ENCODE results near the gene MRPS18C. TPM values are rescaled to one million over a fixed set of nuclear protein-coding genes. Genes with fewer than 3 reads are reported as not detected.
"Not testable (repeated sequence)": the region's sequence is repeated elsewhere in the genome, so short reads cannot be mapped to it uniquely, and the experiment has no call there.

The MRPS18C gene
- total RNA-seq, 4 donors from 2014 or later, result 16.8 to 34.1 (median 21.3) TPM

- Histone ChIP-seq H3K27ac (no peak overlapping the region), H3K36me3 (no peaks in the 10 kb centered on the region), H3K4me1 (no peaks in the 10 kb centered on the region), H3K9me3 (no peaks in the 10 kb centered on the region), H3K27me3 (no peaks in the 10 kb centered on the region), H3K4me3 (no peak overlapping the region)
- WGBS, result 89% methylated on average over 1 of the region's 1 CpG
- no peak for DNase-seq (ENCODE audit: low spot score in 2 of 2)
- no peak for TF ChIP-seq EP300 (IDR thresholded peaks at IDR 0.05)
- no peak for TF ChIP-seq CTCF (IDR thresholded peaks at IDR 0.05)
- TF ChIP-seq POLR2AphosphoS5 (IDR thresholded peaks at IDR 0.05), result no peak
- TF ChIP-seq POLR2A (IDR thresholded peaks at IDR 0.05), result no peak
Observed at GRCh38 chr4:83498187-83498586, 42.3 kb downstream of the MRPS18C start.

GRCh38 chr4:83501671-83502070, 45.8 kb downstream of the MRPS18C start:
- WGBS, result 92% methylated on average over 3 of the region's 3 CpGs
- H3K27ac ChIP-seq; H3K27me3 ChIP-seq; H3K36me3 ChIP-seq; H3K4me1 ChIP-seq; DNase-seq (ENCODE audit: low spot score in 2 of 2); H3K9me3 ChIP-seq; H3K4me3 ChIP-seq: not testable (repeated sequence)

- Histone ChIP-seq H3K36me3 (no peaks in the 10 kb centered on the region), H3K9me3 (no peaks in the 10 kb centered on the region), H3K27me3 (no peaks in the 10 kb centered on the region), H3K4me3 (no peak overlapping the region), H3K4me1 (no peaks in the 10 kb centered on the region), H3K27ac (no peak overlapping the region)
- TF ChIP-seq CTCF (IDR thresholded peaks at IDR 0.05), result no peak
- TF ChIP-seq POLR2A (IDR thresholded peaks at IDR 0.05), result no peak
- TF ChIP-seq POLR2AphosphoS5 (IDR thresholded peaks at IDR 0.05), result no peak
- DNase-seq (ENCODE audit: low spot score in 2 of 2), result no peak
Observed at GRCh38 chr4:83503974-83504373, 48.1 kb downstream of the MRPS18C start.

- no peaks in the 10 kb centered on the region for H3K9me3 ChIP-seq
- DNase-seq (ENCODE audit: low spot score in 2 of 2), result no peak
- H3K36me3 ChIP-seq, result no peaks in the 10 kb centered on the region
- H3K27me3 ChIP-seq, result no peaks in the 10 kb centered on the region
- H3K4me3 ChIP-seq, result no peak overlapping the region
- H3K27ac ChIP-seq, result no peak overlapping the region
- no peak for TF ChIP-seq POLR2A (IDR thresholded peaks at IDR 0.05)
- TF ChIP-seq POLR2AphosphoS5 (IDR thresholded peaks at IDR 0.05), result no peak
- no peak for TF ChIP-seq EP300 (IDR thresholded peaks at IDR 0.05)
- no peak for TF ChIP-seq CTCF (IDR thresholded peaks at IDR 0.05)
- WGBS, result 66% methylated on average over 4 of the region's 4 CpGs
- H3K4me1 ChIP-seq, result no peaks in the 10 kb centered on the region
Observed at GRCh38 chr4:83504503-83504902, 48.6 kb downstream of the MRPS18C start.

- H3K36me3 ChIP-seq, result no peaks in the 10 kb centered on the region
Observed at GRCh38 chr4:83504996-83505395, 49.1 kb downstream of the MRPS18C start.

More at GRCh38 chr4:83504996-83505395, 49.1 kb downstream of the MRPS18C start:
- 84% methylated on average over 10 of the region's 10 CpGs for WGBS
- no peaks in the 10 kb centered on the region for H3K4me1 ChIP-seq
- DNase-seq (ENCODE audit: low spot score in 2 of 2), result no peak
- no peaks in the 10 kb centered on the region for H3K27me3 ChIP-seq
- no peak overlapping the region for H3K4me3 ChIP-seq
- no peaks in the 10 kb centered on the region for H3K9me3 ChIP-seq
- TF ChIP-seq POLR2A (IDR thresholded peaks at IDR 0.05) (no peak), EP300 (IDR thresholded peaks at IDR 0.05) (no peak), CTCF (IDR thresholded peaks at IDR 0.05) (no peak), POLR2AphosphoS5 (IDR thresholded peaks at IDR 0.05) (no peak)
- H3K27ac ChIP-seq, result no peak overlapping the region

Measured in suprapubic skin (tissue), 4 donors.